ENCODE data around the gene GABARAPL1. TPM values are rescaled to one million over a fixed set of nuclear protein-coding genes. Genes with fewer than 3 reads are reported as not detected.

GABARAPL1 gene
- total RNA-seq (ENCODE audit: unreplicated experiment) = 110 TPM
- long read RNA-seq, transcript GABARAPL1-201 (4 exons, 1,957 nt) = major isoform, 25 of 27 reads
- long read RNA-seq, partial matches to known transcripts = 0 of 27 reads
- long read RNA-seq, other reads (novel, unspliced or antisense) = 1 of 27 reads

DNA sequence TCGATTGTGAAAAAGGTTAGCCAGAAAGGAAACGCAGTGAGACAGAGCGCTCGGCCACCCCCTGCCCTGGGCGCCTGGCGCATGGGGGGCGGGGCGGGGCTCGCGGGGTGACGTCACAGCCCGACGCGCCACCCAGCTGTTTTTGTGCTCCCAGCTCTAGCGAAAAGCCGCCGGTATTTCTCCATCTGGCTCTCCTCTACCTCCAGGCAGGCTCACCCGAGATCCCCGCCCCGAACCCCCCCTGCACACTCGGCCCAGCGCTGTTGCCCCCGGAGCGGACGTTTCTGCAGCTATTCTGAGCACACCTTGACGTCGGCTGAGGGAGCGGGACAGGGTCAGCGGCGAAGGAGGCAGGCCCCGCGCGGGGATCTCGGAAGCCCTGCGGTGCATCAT is at the start of gene GABARAPL1:
GABARAPL1 (plus strand) TSS at position 139 of the 393 bp plus-strand sequence; CDS start at position 392, 253 bp downstream.
- H3K9me3 Mint-ChIP-seq (ENCODE audit: unreplicated experiment) = peaks cover 13% of the 10 kb centered on the region
- H3K27me3 Mint-ChIP-seq (ENCODE audit: unreplicated experiment) = peaks cover 4% of the 10 kb centered on the region
- peaks cover 7% of the 10 kb centered on the region for H3K4me1 Mint-ChIP-seq (ENCODE audit: low read depth, unreplicated experiment)
- TF ChIP-seq, protein P1, sequence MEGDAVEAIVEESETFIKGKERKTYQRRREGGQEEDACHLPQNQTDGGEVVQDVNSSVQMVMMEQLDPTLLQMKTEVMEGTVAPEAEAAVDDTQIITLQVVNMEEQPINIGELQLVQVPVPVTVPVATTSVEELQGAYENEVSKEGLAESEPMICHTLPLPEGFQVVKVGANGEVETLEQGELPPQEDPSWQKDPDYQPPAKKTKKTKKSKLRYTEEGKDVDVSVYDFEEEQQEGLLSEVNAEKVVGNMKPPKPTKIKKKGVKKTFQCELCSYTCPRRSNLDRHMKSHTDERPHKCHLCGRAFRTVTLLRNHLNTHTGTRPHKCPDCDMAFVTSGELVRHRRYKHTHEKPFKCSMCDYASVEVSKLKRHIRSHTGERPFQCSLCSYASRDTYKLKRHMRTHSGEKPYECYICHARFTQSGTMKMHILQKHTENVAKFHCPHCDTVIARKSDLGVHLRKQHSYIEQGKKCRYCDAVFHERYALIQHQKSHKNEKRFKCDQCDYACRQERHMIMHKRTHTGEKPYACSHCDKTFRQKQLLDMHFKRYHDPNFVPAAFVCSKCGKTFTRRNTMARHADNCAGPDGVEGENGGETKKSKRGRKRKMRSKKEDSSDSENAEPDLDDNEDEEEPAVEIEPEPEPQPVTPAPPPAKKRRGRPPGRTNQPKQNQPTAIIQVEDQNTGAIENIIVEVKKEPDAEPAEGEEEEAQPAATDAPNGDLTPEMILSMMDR (IDR thresholded peaks at IDR 0.05; ENCODE audit: partially characterized antibody, unreplicated experiment) = no peak
- peak; percentile 84 for DNase-seq
- peak within 1 kb of the TSS; percentile 95 for H3K27ac Mint-ChIP-seq (ENCODE audit: unreplicated experiment)
- no peaks in the 10 kb centered on the region for H3K36me3 Mint-ChIP-seq (ENCODE audit: unreplicated experiment)
- H3K4me3 Mint-ChIP-seq (ENCODE audit: unreplicated experiment) = peak within 1 kb of the TSS; percentile 97

DNA sequence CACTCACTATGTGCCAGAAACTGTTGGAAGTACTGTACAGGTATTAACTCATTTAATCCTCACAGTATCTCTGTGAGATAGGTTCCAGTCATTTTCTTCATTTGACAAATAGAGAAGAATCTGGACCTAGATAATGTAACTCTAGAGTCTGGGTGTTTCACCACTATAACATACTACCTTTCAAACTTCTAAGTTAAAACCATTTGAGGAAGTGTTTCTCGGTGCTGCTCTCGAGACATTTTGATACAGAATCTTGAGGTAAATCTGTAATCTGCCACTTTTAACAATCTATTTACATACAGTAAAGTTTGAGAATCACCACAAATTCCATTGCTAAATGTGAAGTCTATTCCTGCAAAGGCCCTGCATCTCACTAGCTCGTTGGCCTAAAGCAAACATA is 49.6 kb upstream of the GABARAPL1 start:
- no peaks in the 10 kb centered on the region for H3K36me3 Mint-ChIP-seq (ENCODE audit: unreplicated experiment)
- H3K27ac Mint-ChIP-seq (ENCODE audit: unreplicated experiment) = no peak overlapping the region
- H3K4me3 Mint-ChIP-seq (ENCODE audit: unreplicated experiment) = no peak overlapping the region
- H3K27me3 Mint-ChIP-seq (ENCODE audit: unreplicated experiment) = no peaks in the 10 kb centered on the region
- no peak for DNase-seq
- no peaks in the 10 kb centered on the region for H3K4me1 Mint-ChIP-seq (ENCODE audit: low read depth, unreplicated experiment)
- TF ChIP-seq, protein P1 (IDR thresholded peaks at IDR 0.05; ENCODE audit: partially characterized antibody, unreplicated experiment) = no peak
- H3K9me3 Mint-ChIP-seq (ENCODE audit: unreplicated experiment) = no peaks in the 10 kb centered on the region

DNA sequence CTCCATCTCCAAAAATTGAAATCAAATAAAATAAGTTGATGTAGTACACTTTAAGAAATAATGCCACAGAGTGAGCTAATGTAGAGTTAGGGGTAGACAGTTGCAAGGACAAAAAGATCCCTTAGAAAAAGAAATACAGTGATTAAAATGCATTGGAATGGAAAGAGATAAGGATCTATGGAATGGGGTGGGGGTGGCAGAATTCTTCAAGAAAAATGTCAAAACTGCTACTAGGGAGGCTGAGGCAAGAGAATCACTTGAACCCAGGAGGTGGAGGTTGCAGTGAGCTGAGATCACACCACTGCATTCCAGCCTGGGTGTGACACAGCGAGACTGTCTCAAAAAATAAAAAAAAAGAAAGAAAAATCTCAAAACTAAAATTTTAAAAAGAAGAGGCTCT is 47.3 kb upstream of the GABARAPL1 start:
- Mint-ChIP-seq H3K36me3 (ENCODE audit: unreplicated experiment) (no peaks in the 10 kb centered on the region), H3K27me3 (ENCODE audit: unreplicated experiment) (no peaks in the 10 kb centered on the region), H3K9me3 (ENCODE audit: unreplicated experiment) (no peaks in the 10 kb centered on the region), H3K27ac (ENCODE audit: unreplicated experiment) (no peak overlapping the region), H3K4me1 (ENCODE audit: low read depth, unreplicated experiment) (no peaks in the 10 kb centered on the region), H3K4me3 (ENCODE audit: unreplicated experiment) (no peak overlapping the region)
- DNase-seq = no peak
- TF ChIP-seq, protein P1 (IDR thresholded peaks at IDR 0.05; ENCODE audit: partially characterized antibody, unreplicated experiment) = no peak

DNA sequence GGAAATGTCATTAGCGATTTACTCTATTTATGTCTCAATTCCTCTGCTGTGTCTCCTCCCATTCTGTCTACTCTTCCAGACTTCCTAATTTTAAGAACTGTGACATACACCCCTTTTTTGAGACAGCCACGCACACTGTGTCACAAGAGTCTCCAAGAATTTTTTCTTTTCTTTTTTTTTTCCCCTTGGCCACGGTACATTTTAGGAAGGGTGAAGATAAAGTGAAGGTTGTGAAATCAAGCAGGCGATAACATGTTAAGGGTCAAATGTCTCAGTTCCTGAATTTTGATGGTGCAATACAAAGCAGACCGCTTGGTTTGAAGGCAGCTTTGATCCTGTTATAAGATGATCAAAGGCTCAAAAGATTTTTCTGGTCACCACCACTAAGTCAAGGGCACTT is 45.1 kb upstream of the GABARAPL1 start:
- Mint-ChIP-seq H3K4me3 (ENCODE audit: unreplicated experiment) (no peak overlapping the region), H3K4me1 (ENCODE audit: low read depth, unreplicated experiment) (no peaks in the 10 kb centered on the region), H3K36me3 (ENCODE audit: unreplicated experiment) (no peaks in the 10 kb centered on the region), H3K27me3 (ENCODE audit: unreplicated experiment) (no peaks in the 10 kb centered on the region), H3K27ac (ENCODE audit: unreplicated experiment) (no peak overlapping the region), H3K9me3 (ENCODE audit: unreplicated experiment) (no peaks in the 10 kb centered on the region)
- TF ChIP-seq, protein P1 (IDR thresholded peaks at IDR 0.05; ENCODE audit: partially characterized antibody, unreplicated experiment) = no peak
- DNase-seq = no peak

DNA sequence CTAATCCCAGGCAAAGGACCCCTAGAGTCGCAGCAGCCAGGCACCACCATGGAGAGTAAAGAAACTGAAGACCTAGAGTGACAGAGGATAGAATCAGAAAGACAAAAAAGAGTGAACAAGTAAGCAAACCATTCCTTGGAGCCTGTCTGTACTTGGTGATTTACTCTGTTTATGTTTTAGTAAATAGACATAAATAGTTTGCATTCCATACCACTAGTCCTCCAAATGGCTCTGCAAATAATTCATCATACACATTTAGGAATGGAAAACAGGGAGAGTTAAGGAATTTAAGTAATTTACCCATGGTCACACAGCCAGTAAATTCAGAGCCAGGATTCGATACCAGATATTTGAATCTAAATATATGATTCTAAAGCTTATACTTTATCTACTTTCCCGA is 43.6 kb upstream of the GABARAPL1 start:
- no peak overlapping the region for H3K4me3 Mint-ChIP-seq (ENCODE audit: unreplicated experiment)
- TF ChIP-seq, protein P1 (IDR thresholded peaks at IDR 0.05; ENCODE audit: partially characterized antibody, unreplicated experiment) = no peak
- H3K27me3 Mint-ChIP-seq (ENCODE audit: unreplicated experiment) = no peaks in the 10 kb centered on the region
- H3K4me1 Mint-ChIP-seq (ENCODE audit: low read depth, unreplicated experiment) = no peaks in the 10 kb centered on the region
- H3K36me3 Mint-ChIP-seq (ENCODE audit: unreplicated experiment) = no peaks in the 10 kb centered on the region
- H3K27ac Mint-ChIP-seq (ENCODE audit: unreplicated experiment) = no peak overlapping the region
- no peaks in the 10 kb centered on the region for H3K9me3 Mint-ChIP-seq (ENCODE audit: unreplicated experiment)
- DNase-seq = no peak
